IPS-18a (cell line): Measurements from ENCODE around the gene DNASE1L1.

Source experiments
- H3K27ac ChIP-seq: one replicate; pipeline ENCODE4 v1.5.1; 2013; ENCODE audit warnings: low read length
- H3K27me3 ChIP-seq: one replicate; pipeline ENCODE4 v1.6.1; 2013; ENCODE audit warnings: mild to moderate bottlenecking, low read length; ENCODE audit not compliant: control insufficient read depth, insufficient read depth
- H3K36me3 ChIP-seq: one replicate; pipeline ENCODE4 v1.6.1; 2013; ENCODE audit warnings: low read depth, low read length; ENCODE audit not compliant: control insufficient read depth
- H3K4me1 ChIP-seq: one replicate; pipeline ENCODE4 v1.6.1; 2013; ENCODE audit warnings: low read depth, low read length; ENCODE audit not compliant: control insufficient read depth
- H3K4me3 ChIP-seq: one replicate; pipeline ENCODE4 v1.5.1; 2013; ENCODE audit warnings: low read length
- H3K9ac ChIP-seq: one replicate; pipeline ENCODE4 v1.6.1; 2013; ENCODE audit warnings: mild to moderate bottlenecking, low read length, moderate library complexity
- H3K9me3 ChIP-seq: one replicate; pipeline ENCODE4 v1.6.1; 2013; ENCODE audit warnings: low read depth, low read length; ENCODE audit not compliant: control insufficient read depth

Gene DNASE1L1

DNA sequence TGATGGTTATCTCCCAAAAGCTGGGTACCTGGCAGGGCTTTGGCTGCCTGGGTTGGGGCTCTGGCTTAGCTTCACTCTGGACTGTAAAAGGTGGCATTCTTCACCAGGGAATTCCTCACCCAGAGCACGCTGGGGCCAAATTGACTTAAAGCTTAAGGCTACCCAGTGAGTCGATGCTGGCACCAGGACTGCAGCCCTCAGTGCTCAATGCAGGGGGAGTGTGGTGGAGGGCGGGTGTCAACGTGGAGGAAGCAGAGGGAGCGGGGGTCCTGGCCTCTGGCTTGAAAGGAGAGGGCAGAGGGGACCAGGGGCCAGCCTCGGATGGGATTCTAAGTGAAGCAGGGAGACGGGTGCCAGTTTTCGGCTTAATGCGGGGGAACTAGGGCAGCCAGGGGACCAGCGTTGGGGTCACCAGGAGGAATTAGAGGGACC, 34.4 kb upstream of the DNASE1L1 start:
- Histone ChIP-seq H3K9ac (no peak overlapping the region), H3K36me3 (peaks cover 11% of the 10 kb centered on the region), H3K27me3 (no peaks in the 10 kb centered on the region), H3K27ac (no peak overlapping the region), H3K9me3 (no peaks in the 10 kb centered on the region), H3K4me3 (peak overlapping the region; percentile 21), H3K4me1 (no peaks in the 10 kb centered on the region)

DNA sequence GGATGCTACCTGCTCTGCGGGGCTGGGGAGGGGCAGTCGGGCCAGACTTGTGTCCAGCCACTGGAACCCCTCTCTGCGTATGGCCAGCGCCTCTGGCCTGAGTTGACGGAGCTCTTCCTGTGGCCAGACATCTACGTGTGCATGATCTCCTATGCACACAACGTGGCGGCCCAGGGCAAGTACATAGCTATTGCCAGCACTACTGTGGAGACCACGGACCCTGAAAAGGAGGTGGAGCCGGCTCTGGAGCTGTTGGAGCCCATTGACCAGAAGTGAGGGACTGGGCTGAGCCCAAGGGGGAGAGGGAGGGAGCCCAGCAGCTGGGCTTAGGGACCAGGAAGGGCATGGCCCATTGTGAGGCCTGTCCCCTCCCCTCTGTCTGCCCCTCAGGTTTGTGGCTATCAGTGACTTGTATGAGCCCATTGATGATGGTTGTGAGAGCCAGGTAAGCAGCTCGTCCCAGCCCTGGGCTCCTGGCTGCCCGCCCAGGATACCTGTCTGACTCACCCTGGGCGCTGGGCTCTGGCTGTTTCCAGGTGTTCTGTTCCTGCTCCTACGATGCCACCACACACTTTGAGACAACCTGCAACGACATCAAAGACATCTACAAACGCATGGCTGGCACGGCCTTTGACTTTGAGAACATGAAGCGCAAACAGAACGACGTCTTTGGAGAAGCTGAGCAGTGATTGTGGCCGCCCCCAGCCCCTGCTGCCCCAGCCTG, 33.1 kb upstream of the DNASE1L1 start:
- H3K27ac ChIP-seq: no peak overlapping the region
- no peaks in the 10 kb centered on the region for H3K9me3 ChIP-seq
- peaks cover 11% of the 10 kb centered on the region for H3K36me3 ChIP-seq
- no peaks in the 10 kb centered on the region for H3K4me1 ChIP-seq
- H3K27me3 ChIP-seq: no peaks in the 10 kb centered on the region
- no peak overlapping the region for H3K4me3 ChIP-seq
- H3K9ac ChIP-seq: no peak overlapping the region

DNA sequence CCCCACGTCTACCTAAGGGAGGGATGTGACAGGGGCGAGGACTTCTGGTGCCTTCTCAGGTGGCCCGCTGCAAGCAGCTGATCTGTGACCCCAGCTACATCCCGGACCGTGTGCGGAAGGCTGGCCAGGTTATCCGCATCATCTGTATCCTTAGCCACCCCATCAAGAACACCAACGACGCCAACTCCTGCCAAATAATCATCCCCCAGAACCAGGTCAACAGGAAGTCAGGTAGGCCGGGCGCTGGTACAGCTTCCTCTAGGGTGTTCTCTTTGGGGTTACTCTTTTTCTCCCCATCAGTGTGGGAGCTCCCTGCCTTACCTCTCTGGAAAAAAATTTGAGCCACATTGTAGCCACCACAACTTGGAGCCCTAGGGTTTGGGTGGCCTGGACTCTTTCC, 32.5 kb upstream of the DNASE1L1 start:
- H3K9me3 ChIP-seq: no peaks in the 10 kb centered on the region
- peaks cover 11% of the 10 kb centered on the region for H3K36me3 ChIP-seq
- H3K27me3 ChIP-seq: no peaks in the 10 kb centered on the region
- H3K4me1 ChIP-seq: no peaks in the 10 kb centered on the region
- H3K27ac ChIP-seq: no peak overlapping the region
- no peak overlapping the region for H3K4me3 ChIP-seq
- no peak overlapping the region for H3K9ac ChIP-seq

DNA sequence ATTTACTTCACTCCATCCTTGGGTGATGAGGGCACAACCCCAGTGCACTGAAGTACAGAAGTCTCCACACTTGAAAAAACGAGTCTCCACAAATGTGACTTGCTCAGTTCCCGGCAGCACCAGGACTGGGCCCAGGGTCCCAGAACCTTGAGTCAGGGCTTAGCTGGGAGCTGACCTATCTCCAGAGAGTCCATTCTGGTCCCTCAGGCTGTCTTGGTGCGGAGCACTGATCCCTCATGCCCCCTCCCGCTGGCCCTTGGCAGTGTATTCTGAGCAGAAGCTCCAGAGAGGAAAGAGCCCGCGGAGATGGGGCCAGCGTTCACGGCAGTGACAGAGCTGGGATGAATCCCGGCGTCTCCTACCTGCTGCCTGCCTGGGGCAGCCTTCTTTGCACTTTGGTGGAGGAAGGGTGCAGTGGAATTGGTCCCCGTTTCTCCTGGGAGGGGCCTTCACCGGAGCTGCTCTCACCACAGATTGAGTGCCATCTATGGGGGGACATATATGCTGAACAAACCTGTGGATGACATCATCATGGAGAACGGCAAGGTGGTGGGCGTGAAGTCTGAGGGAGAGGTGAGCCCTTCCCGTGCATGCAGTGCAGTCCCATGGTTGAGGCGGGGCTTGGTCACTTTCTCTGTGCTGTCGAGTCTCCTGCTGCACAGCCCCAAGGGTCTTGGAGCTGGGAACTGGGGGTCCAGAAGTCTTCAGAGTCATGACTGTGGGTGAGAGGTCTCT, 31.7 kb upstream of the DNASE1L1 start:
- H3K4me3 ChIP-seq: no peak overlapping the region
- no peak overlapping the region for H3K9ac ChIP-seq
- H3K9me3 ChIP-seq: no peaks in the 10 kb centered on the region
- no peaks in the 10 kb centered on the region for H3K27me3 ChIP-seq
- H3K27ac ChIP-seq: no peak overlapping the region
- H3K4me1 ChIP-seq: no peaks in the 10 kb centered on the region
- H3K36me3 ChIP-seq: peaks cover 11% of the 10 kb centered on the region

DNA sequence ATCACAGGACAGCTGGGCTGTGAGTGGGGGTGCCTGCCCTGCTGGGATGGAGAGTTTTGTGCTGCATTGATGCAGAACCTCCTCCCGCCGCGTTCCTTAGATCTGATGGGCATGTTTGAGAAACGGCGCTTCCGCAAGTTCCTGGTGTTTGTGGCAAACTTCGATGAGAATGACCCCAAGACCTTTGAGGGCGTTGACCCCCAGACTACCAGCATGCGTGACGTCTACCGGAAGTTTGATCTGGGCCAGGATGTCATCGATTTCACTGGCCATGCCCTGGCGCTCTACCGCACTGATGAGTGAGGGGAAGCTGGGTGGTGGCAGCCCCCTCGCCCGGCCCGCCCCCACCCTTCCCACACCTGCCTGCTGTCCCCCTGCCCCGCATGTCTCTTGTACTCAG, 30.8 kb upstream of the DNASE1L1 start:
- Histone ChIP-seq H3K9ac (no peak overlapping the region), H3K36me3 (peaks cover 11% of the 10 kb centered on the region), H3K4me3 (no peak overlapping the region), H3K27me3 (no peaks in the 10 kb centered on the region), H3K9me3 (no peaks in the 10 kb centered on the region), H3K27ac (no peak overlapping the region), H3K4me1 (no peaks in the 10 kb centered on the region)

DNA sequence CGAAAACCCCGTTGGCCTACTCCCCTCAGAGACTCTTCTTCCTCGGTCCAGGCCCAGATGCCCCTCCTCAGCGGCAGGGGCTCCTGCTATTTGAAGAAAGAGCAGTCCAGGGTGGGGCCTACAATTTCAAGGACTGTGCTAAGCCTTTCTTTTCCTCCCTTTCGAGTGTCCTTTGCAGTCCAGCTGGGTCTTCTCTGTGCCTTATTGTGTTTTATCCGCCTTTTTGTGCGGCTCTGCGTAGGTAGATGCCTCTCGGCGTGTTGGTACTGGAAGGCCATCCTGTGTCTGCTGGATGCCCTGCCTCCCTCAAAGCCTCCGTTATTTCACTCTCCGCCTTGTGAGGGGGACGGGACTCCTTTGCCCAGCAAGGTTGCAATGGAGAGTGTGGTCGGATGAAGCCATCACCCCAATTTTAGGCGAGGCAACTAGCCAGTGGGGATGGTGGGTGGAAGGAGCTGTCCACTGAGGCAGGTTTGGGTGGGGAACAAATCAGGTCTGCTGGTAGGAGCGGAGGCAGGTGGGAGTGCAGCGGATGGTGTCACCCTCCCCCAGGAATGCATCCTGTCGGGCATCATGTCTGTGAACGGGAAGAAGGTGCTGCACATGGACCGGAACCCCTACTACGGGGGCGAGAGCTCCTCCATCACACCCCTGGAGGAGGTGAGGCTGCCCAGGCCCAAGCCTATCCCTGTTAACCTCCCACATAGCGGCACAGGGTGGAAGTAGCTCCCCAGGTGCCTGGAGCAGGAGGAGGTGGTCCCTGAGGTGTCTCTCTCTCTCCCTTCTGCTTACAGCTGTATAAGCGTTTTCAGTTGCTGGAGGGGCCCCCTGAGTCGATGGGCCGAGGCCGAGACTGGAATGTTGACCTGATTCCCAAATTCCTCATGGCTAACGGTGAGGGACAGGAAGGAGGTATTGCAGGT, 29.2 kb upstream of the DNASE1L1 start:
- H3K27ac ChIP-seq: no peak overlapping the region
- H3K36me3 ChIP-seq: peaks cover 11% of the 10 kb centered on the region
- peak overlapping the region; percentile 60 for H3K4me3 ChIP-seq
- no peaks in the 10 kb centered on the region for H3K4me1 ChIP-seq
- H3K9me3 ChIP-seq: no peaks in the 10 kb centered on the region
- no peak overlapping the region for H3K9ac ChIP-seq
- H3K27me3 ChIP-seq: no peaks in the 10 kb centered on the region

DNA sequence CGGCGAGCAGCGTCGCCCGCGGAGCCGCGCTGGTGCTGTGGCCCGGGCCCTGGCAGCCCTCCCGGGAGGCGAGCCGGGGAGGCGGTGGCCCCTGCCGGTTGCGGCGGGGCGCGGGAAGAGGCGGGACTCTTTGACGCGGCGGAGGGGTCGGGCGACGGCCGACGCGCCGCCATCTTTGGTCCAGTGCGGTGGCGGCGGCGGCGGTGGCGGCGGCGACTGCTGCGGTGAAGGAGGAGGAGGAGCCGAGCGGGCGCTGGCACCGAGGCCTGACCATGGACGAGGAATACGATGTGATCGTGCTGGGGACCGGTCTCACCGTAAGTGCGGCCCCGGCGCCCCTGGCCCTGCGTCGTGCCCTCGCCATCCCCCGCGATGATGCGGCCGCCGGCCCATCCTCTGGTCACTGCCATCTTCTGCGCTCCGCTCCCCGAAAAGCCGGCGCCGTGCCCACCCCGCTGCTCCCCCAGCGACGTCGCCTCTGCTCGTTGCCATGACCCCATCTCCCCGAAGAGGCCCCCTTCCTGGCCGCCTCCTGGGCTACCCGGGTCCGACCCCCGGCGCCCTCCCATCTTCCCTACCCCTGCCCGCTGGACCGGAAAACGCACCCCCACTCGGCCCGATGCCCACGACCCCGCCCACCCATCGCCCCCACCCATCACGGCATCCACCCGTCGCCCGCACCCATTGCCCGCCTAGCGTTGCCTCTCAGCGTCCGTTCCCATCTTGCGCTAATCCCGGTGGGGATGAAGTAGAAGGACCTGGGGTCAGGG, 28.1 kb upstream of the DNASE1L1 start, which contains the start of gene GDI1:
TSS of gene GDI1 (plus strand) at position 172 of the 770 bp plus-strand sequence. CDS start at position 273, 101 bp downstream.
- Histone ChIP-seq H3K36me3 (peaks cover 7% of the 10 kb centered on the region), H3K9ac (peak within 1 kb of the TSS; percentile 45), H3K4me3 (peak within 1 kb of the TSS; percentile 60), H3K9me3 (no peaks in the 10 kb centered on the region), H3K27ac (no peak within 1 kb of the TSS), H3K27me3 (no peaks in the 10 kb centered on the region), H3K4me1 (no peaks in the 10 kb centered on the region)

DNA sequence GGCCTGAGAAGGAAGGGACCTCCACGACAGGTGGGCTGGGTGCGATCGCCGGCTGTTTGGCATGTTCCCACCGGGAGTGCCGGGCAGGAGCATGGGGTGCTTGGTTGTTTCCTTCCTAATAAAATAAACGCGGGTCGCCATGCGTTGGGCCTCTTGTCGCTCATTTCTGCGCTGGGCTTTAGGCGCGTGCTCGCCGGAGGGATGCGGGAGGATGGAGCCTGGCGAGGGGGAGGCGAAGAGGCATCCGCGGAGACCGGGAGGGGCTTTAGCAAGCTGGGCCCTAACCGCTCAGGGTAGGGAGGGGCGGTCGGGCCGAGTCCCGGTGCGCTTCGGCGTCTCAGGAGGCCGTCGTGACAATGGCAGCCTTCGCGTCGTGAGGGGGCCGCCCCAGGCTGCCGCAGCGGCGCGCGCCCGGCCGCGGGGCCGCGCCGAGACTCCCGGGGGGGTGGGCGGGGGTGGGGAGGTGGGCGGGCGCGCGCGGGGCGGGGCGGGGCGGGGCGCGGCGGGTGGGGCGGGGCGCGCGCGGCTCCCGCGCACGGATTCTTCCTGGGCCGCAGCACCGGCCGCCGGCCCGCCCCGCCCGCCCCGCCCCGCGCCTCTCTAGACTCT, 27.4 kb upstream of the DNASE1L1 start:
- no peaks in the 10 kb centered on the region for H3K4me1 ChIP-seq
- peak overlapping the region; percentile 56 for H3K4me3 ChIP-seq
- no peak overlapping the region for H3K27ac ChIP-seq
- H3K36me3 ChIP-seq: peaks cover 4% of the 10 kb centered on the region
- no peaks in the 10 kb centered on the region for H3K27me3 ChIP-seq
- H3K9me3 ChIP-seq: no peaks in the 10 kb centered on the region
- H3K9ac ChIP-seq: peak overlapping the region; percentile 45

DNA sequence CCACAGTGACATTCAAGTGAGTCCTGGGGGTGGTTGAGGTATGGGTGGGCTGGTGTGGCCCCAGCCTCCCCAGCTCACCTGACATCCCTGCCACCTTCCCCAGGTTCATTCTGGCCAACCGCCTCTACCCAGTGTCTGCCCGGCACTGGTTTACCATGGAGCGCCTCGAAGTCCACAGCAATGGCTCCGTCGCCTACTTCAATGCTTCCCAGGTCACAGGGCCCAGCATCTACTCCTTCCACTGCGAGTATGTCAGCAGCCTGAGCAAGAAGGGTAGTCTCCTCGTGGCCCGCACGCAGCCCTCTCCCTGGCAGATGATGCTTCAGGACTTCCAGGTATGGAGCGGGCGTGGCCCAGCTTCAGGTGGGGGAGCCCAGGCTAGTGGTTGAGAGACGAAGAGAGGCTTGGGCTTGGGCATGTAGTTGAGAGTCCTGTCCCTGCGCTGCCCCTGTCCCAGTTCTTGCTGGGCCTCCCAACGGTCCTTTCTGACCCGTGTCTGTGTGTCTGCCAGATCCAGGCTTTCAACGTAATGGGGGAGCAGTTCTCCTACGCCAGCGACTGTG, 26.2 kb upstream of the DNASE1L1 start:
- H3K27me3 ChIP-seq: no peaks in the 10 kb centered on the region
- no peak overlapping the region for H3K27ac ChIP-seq
- peaks cover 1% of the 10 kb centered on the region for H3K36me3 ChIP-seq
- H3K9ac ChIP-seq: no peak overlapping the region
- H3K9me3 ChIP-seq: no peaks in the 10 kb centered on the region
- H3K4me1 ChIP-seq: no peaks in the 10 kb centered on the region
- no peak overlapping the region for H3K4me3 ChIP-seq

DNA sequence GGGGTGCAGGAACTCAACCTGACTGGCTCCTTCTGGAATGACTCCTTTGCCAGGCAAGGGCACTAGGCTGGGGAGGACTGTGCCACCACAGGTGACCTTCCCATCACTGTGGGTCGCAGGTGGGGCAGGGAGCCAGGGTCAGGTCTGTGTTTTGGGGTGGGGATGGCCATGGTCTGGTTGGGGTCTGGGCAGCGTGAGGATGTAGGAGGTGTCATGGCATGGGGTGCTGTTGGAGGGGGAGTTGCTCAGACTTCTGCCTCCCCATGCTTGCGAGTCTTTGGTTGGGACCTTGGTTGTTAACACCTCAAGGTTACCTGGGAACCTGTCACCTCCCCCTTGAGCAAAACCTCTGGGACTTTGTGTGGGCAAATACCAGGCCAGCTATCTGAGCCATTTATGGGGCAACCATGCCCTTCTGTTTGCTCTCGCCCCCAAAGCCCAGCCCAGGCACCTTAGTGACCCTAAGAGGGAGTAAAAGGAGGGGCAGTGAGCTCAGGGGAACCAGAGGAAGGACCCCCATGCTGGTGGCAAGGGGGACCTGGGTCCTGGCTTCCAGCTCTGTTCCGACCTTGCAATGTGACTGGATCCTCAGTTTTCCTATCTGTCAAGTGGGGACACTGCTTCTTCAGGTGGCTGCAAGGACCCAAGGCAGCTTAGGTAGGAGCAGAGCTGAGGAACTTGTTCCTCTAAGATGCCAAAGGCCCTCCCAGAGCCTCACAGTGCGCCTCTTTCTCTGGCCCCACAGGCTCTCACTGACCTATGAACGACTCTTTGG, 25.5 kb upstream of the DNASE1L1 start:
- H3K27me3 ChIP-seq: no peaks in the 10 kb centered on the region
- no peaks in the 10 kb centered on the region for H3K36me3 ChIP-seq
- H3K27ac ChIP-seq: no peak overlapping the region
- H3K4me3 ChIP-seq: no peak overlapping the region
- no peak overlapping the region for H3K9ac ChIP-seq
- no peaks in the 10 kb centered on the region for H3K4me1 ChIP-seq
- no peaks in the 10 kb centered on the region for H3K9me3 ChIP-seq
